KOPT-K1 (cell line): ENCODE measurements around the gene PTPRN2.

Source experiments
- H3K27ac ChIP-seq: fragments of 200-600 bp; sonication (generic); 2 replicates; pipeline ENCODE4 v1.5.1; 2016; ENCODE audit warnings: antibody characterized with exemption, mild to moderate bottlenecking, low read depth, low read length; ENCODE audit not compliant: poor library complexity, severe bottlenecking
- H3K36me3 ChIP-seq: fragments of 200-600 bp; sonication (generic); 2 replicates; pipeline ENCODE4 v1.5.1; 2017; ENCODE audit warnings: antibody characterized with exemption, mild to moderate bottlenecking, low read length, moderate library complexity; ENCODE audit not compliant: insufficient read depth
- H3K9me3 ChIP-seq: fragments of 200-600 bp; sonication (generic); 2 replicates; pipeline ENCODE4 v1.5.1; 2017; ENCODE audit warnings: antibody characterized with exemption, low read length, mild to moderate bottlenecking; ENCODE audit not compliant: insufficient read depth, poor library complexity, severe bottlenecking

The PTPRN2 gene

GRCh38 chr7:158402471-158402870 lies 185.2 kb downstream of the PTPRN2 start:
- Histone ChIP-seq H3K9me3 (peaks cover 17% of the 10 kb centered on the region), H3K36me3 (no peaks in the 10 kb centered on the region), H3K27ac (no peak overlapping the region)

DNA sequence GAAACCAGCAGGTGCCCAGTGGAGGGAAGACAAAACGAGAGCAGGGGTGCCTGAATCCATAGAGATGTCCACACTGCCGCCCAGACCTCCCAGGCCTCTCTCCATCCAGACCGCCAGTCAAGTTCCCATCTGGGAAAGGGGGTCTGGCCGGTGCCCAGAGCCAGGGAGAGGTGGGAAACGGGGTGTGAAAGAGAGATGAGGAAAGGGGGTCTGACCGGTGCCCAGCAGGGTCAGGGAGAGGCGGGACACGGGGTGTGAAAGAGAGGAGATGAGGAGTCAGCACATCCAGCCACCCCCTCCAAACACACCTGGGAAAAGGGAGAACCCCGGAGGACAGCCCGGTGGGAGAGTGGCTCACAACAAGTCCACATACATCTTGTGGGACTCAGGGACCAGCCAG lies 185.8 kb downstream of the PTPRN2 start:
- H3K27ac ChIP-seq = no peak overlapping the region
- H3K36me3 ChIP-seq = no peaks in the 10 kb centered on the region
- peaks cover 17% of the 10 kb centered on the region for H3K9me3 ChIP-seq

- H3K9me3 ChIP-seq = peaks cover 17% of the 10 kb centered on the region
- no peak overlapping the region for H3K27ac ChIP-seq
These were observed 186.3 kb downstream of the PTPRN2 start for GRCh38 chr7:158401295-158401694.

DNA sequence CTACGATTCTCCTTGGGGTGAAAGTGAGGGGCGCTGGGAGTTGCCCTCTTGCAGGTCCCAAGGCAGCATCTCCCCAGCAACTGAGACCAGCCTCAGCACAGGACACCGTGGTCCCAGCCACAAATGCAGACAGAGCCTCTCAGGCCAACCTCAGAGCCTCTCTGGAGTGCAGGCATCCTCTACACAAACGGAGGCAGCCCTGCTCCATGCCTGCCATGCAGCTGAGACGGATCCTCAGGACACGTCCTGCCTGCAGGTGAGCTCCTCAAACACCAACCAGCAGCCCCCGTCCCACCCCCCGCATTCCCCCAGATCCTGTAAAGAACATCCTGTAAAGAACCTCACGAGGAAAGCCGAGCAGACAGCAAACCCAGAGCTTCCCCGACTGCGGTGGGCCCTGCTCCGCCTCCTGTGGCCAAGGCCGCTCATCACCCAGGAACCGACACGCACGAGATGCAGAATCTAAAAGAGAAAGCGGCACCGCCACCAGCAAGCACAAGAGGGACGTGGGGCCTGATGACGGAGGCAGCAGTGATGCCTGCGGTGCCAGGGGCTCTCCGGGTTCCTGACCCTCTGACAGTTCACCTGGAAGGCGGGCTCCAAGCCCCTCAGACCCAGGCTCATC lies 186.9 kb downstream of the PTPRN2 start:
- Histone ChIP-seq H3K9me3 (peaks cover 17% of the 10 kb centered on the region), H3K36me3 (no peaks in the 10 kb centered on the region), H3K27ac (no peak overlapping the region)

More at GRCh38 chr7:158401295-158401694, 186.3 kb downstream of the PTPRN2 start:
- H3K36me3 ChIP-seq = no peaks in the 10 kb centered on the region

GRCh38 chr7:158399762-158400161 lies 187.9 kb downstream of the PTPRN2 start:
- peaks cover 17% of the 10 kb centered on the region for H3K9me3 ChIP-seq
- H3K36me3 ChIP-seq = no peaks in the 10 kb centered on the region
- no peak overlapping the region for H3K27ac ChIP-seq

DNA sequence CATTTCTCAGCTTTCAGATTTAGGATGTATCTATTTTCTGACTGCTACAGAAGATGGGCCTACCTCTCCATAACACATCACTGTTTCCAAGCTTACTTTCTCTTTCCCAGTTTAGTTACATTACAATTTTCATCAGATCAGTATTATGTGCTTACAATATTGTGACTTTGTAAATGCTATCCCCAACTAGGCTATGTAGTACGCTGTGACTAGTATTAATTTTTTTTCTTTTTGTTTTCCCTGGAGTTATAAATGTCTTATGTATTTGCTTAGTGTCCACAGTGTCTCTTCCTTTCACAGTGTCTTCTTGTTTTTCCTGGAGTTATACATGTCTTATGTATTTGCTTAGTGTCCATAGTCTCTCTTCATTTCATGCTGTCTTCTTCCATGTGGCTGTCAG lies 188.9 kb downstream of the PTPRN2 start:
- Histone ChIP-seq H3K27ac (no peak overlapping the region), H3K9me3 (peaks cover 17% of the 10 kb centered on the region), H3K36me3 (no peaks in the 10 kb centered on the region)

DNA sequence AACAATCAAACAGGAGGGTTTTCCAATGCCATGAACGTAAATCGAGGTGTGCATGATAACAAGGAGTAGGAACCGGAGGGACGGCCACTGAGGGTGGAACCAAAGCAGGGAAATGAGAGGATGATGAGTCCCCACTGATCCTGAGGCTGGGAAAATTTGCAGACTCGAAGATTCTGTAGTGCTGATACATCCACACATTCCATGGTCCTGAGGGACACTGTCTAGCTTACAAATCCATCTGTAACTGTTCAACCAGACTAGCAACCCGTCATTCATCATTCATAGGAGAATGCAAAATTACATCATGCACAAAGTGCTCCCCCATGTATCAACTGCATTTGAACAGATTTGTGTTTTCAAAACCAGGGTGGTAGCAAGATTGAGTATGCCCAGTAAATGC lies 189.7 kb downstream of the PTPRN2 start:
- H3K36me3 ChIP-seq = no peaks in the 10 kb centered on the region
- H3K27ac ChIP-seq = no peak overlapping the region
- H3K9me3 ChIP-seq = peaks cover 17% of the 10 kb centered on the region

DNA sequence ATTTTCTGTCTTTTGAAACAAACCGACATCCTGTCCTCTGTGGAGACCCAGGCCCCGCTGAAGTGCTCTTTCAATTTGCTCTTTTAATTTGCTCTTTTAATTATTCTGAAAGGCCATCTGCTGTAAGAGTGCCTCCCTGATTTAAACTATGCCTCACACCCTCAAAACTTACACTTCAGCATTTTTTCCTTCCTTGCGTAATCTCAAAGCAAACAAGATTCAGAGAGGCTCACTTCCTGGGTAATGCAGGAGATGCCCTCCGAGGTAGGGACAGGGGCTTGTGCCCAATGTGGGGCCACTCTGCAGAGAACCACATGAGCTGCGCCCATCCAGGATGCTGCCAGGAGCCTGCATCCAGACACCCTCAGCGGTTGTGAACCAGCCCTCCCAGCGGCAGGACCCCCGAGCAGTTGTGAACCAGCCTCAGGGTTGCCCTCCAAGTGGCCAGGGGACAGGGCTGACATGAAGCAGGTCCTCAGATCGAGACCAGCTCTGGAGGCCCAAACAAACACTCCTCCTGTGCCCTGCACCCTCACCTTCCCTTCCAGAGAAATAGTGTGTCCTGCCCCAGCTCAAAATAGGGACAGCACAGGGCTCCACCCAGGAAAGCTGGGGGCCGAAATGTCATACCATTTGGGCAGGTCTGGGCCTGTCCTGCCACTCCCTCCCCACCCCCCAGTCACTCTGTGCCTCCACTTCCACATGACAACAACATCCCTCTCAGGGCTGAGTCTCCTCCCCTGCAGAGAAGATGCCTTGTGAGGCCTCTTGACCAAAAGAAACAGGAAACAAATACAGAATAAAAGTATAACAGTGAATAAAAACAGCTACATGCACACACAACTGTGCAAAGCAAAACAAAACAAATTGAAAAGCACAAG lies 190.4 kb downstream of the PTPRN2 start:
- H3K9me3 ChIP-seq = peaks cover 17% of the 10 kb centered on the region
- H3K27ac ChIP-seq = no peak overlapping the region
- no peaks in the 10 kb centered on the region for H3K36me3 ChIP-seq

- Histone ChIP-seq H3K9me3 (peaks cover 17% of the 10 kb centered on the region), H3K27ac (no peak overlapping the region), H3K36me3 (no peaks in the 10 kb centered on the region)
These were observed 191.2 kb downstream of the PTPRN2 start for GRCh38 chr7:158396301-158396905.

- H3K27ac ChIP-seq = no peak overlapping the region
- peaks cover 17% of the 10 kb centered on the region for H3K9me3 ChIP-seq
- no peaks in the 10 kb centered on the region for H3K36me3 ChIP-seq
These were observed 191.8 kb downstream of the PTPRN2 start for GRCh38 chr7:158395780-158396278.

GRCh38 chr7:158395349-158395748 lies 192.3 kb downstream of the PTPRN2 start:
- no peak overlapping the region for H3K27ac ChIP-seq
- no peaks in the 10 kb centered on the region for H3K36me3 ChIP-seq
- peaks cover 17% of the 10 kb centered on the region for H3K9me3 ChIP-seq

DNA sequence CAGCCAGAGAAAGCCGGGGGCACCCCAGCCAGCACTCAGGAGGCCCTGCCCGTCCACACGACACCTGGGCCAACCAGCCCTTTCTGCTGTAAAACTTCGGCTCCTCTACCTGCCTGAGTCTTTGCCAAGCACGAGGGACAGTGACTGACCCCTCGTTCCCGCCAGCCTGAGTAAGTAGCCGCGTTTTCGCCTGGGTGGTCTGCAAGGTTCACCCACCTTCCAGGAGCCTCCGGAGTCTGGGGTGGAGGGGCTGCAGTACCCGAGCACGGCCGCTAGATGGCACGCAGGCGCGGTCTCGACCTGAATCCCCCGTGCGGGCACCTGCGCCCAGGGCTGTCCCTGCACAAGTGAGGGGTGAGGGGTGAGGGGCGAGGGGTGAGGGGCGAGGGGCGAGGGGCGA lies 192.7 kb downstream of the PTPRN2 start:
- Histone ChIP-seq H3K9me3 (peaks cover 17% of the 10 kb centered on the region), H3K27ac (no peak overlapping the region), H3K36me3 (no peaks in the 10 kb centered on the region)

DNA sequence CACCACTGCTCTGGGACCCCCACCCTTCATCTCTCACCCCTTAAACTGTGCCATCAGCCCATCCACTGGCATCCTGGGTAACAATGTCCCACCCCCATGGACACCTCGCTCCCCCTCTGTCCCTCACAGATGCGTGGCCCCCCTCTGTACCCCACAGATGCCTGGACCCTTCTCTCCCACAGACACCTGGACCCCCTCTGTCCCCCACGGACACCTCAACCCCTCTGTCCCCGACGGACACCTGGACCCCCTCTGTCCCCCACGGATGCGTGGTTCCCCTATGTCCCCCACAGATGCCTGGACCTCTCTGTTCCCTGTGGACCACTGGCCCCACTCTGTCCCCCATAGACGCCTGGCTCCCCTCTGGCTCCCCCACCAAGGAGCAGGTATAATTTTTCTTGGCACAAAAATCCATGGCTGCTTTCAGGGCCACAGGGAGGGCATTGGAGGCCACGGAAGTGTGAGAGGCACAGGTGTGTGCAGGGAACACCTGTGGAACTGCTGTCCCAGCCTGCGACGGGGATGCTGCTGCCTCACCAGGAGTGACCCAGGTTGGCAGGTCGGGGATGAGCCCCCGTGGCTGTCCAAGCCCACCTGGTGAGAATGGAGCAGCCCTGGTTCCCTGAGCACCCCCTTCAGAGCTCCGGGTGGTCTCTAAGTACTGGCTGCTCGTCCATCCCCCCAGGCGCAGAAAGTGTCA lies 193.5 kb downstream of the PTPRN2 start:
- no peak overlapping the region for H3K27ac ChIP-seq
- H3K9me3 ChIP-seq = peaks cover 10% of the 10 kb centered on the region
- no peaks in the 10 kb centered on the region for H3K36me3 ChIP-seq

GRCh38 chr7:158392251-158392650 lies 195.4 kb downstream of the PTPRN2 start:
- Histone ChIP-seq H3K9me3 (no peaks in the 10 kb centered on the region), H3K27ac (no peak overlapping the region), H3K36me3 (no peaks in the 10 kb centered on the region)

DNA sequence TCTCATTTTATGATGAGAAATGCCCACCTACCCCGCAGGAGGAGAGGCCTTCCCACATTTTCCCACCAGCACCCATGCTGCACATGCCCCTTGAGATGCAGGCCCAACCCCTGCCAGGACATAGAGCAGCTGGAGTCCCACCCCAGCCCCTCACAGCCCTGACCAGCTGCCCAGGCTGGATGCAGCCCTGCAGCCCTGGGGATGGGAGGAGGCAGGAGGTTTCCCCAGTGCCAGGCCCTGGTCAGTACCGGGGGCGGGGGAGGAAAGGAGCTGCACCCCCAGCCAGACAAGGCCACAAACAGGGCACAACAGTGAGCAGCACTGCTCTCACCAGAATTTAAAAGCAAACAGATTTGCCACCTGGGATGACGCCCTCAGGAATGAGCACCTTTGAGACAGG lies 196.1 kb downstream of the PTPRN2 start:
- Histone ChIP-seq H3K27ac (no peak overlapping the region), H3K36me3 (no peaks in the 10 kb centered on the region), H3K9me3 (no peaks in the 10 kb centered on the region)
